Erythroblast (primary cell): Measurements from ENCODE around the gene ASMT.

ENCODE experiments used
- GATA1 ChIP-seq: IDR thresholded peaks from 2 replicates; pipeline ENCODE4 v1.6.1; 2011; ENCODE audit warnings: low read depth, mild to moderate bottlenecking, control low read depth, low read length, moderate library complexity
- POLR2A ChIP-seq: IDR thresholded peaks from 2 replicates; pipeline ENCODE4 v1.6.1; 2011; ENCODE audit warnings: mild to moderate bottlenecking, low read length

DNA sequence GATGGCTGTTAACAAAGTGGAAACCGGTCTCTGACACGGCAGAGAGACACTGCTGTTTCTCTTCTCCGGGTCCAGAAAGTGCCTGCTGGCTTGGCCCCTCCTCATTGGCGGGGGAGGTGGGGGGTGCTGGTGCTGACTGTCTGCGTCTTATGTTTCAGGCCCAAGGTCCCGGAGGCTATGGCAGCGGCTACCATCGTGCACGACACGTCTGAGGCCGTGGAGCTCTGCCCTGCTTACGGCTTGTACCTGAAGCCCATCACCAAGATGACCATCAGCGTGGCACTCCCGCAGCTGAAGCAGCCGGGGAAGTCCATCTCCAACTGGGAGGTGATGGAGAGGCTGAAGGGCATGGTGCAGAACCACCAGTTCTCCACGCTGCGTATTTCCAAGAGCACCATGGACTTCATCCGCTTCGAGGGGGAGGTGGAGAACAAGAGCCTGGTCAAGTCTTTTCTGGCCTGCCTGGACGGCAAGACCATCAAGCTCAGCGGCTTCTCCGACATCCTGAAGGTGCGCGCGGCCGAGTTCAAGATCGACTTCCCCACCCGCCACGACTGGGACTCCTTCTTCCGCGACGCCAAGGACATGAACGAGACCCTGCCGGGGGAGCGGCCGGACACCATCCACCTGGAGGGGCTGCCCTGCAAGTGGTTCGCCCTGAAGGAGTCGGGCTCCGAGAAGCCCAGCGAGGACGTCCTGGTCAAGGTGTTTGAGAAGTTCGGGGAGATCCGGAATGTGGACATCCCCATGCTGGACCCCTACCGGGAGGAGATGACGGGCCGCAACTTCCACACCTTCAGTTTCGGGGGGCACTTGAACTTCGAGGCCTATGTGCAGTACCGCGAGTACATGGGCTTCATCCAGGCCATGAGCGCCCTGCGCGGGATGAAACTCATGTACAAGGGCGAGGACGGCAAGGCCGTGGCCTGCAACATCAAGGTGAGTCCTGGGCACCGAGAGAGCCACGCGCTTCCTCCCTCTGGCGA lies 21.3 kb upstream of the ASMT start:
- TF ChIP-seq POLR2A (no peak), GATA1 (no peak)
